ENCODE results near the gene ATP6V0A1. TPM values are rescaled to one million over a fixed set of nuclear protein-coding genes. Genes with fewer than 3 reads are reported as not detected.
"Not testable (repeated sequence)": the region's sequence is repeated elsewhere in the genome, so short reads cannot be mapped to it uniquely, and the experiment has no call there.

Gene ATP6V0A1
- total RNA-seq, 1 donor from 2014 or later = 40.4 TPM

- Histone ChIP-seq H3K27me3 (no peaks in the 10 kb centered on the region), H3K4me2 (no peak overlapping the region), H4K20me1 (ENCODE audit: low read depth) (no peaks in the 10 kb centered on the region), H3K27ac (no peak overlapping the region), H3F3A (ENCODE audit: low read depth) (peaks cover 14% of the 10 kb centered on the region), H3K9me3 (ENCODE audit: low read depth) (no peaks in the 10 kb centered on the region), H3K79me2 (ENCODE audit: low read depth) (no peaks in the 10 kb centered on the region), H3K9ac (no peak overlapping the region), H3K4me1 (peaks cover 11% of the 10 kb centered on the region), H3K36me3 (no peaks in the 10 kb centered on the region), H3K4me3 (no peak overlapping the region), H2AFZ (replicated peaks) (no peak overlapping the region)
- Mint-ChIP-seq H3K4me1 (peaks cover 5% of the 10 kb centered on the region), H3K27me3 (ENCODE audit: insufficient read depth, low read depth) (peaks cover 8% of the 10 kb centered on the region), H3K27ac (no peak overlapping the region), H3K9me3 (no peaks in the 10 kb centered on the region), H3K36me3 (no peaks in the 10 kb centered on the region), H3K4me3 (no peak overlapping the region)
- DNase-seq (ENCODE audit: low spot score) = no peak
- TF ChIP-seq EZH2phosphoT487 (IDR thresholded peaks at IDR 0.05) = no peak
- no peak for TF ChIP-seq EZH2 (IDR thresholded peaks at IDR 0.05)
- no peak for TF ChIP-seq CTCF (IDR thresholded peaks at IDR 0.05)
Measured at GRCh38 chr17:42414704-42415409, 43.8 kb upstream of the ATP6V0A1 start.

DNA sequence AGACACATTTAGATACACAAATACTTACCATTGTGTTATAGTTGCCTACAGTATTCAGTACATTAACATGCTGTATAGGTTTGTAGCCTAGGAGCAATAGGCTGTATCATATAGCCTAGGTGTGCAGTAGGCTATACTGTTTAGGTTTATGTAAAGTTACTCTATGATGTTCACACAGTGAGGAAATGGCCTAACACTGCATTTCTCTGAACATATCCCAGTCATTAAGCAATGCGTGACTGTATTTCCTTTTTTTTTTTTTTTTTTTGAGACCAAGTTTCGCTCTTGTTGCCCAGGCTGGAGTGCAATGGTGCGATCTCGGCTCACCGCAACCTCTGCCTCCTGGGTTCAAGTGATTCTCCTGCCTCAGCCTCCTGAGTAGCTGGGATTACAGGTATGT, 40.7 kb upstream of the ATP6V0A1 start:
- not testable (repeated sequence) for H3K4me3 ChIP-seq; H3K36me3 ChIP-seq; H3K4me2 ChIP-seq; H3K4me3 Mint-ChIP-seq; H3K79me2 ChIP-seq (ENCODE audit: low read depth); H3K27ac Mint-ChIP-seq; H3K9me3 ChIP-seq (ENCODE audit: low read depth); H4K20me1 ChIP-seq (ENCODE audit: low read depth); DNase-seq (ENCODE audit: low spot score); H3K9me3 Mint-ChIP-seq; H2AFZ ChIP-seq (replicated peaks); H3K27ac ChIP-seq; H3K9ac ChIP-seq; H3K36me3 Mint-ChIP-seq
- H3K27me3 ChIP-seq = peaks cover 30% of the 10 kb centered on the region
- peaks cover 33% of the 10 kb centered on the region for H3F3A ChIP-seq (ENCODE audit: low read depth)
- H3K27me3 Mint-ChIP-seq (ENCODE audit: insufficient read depth, low read depth) = peaks cover 27% of the 10 kb centered on the region
- H3K4me1 Mint-ChIP-seq = peaks cover 20% of the 10 kb centered on the region
- H3K4me1 ChIP-seq = peaks cover 21% of the 10 kb centered on the region

GRCh38 chr17:42421136-42421506, 37.6 kb upstream of the ATP6V0A1 start:
- peaks cover 38% of the 10 kb centered on the region for H3K27me3 Mint-ChIP-seq (ENCODE audit: insufficient read depth, low read depth)
- no peaks in the 10 kb centered on the region for H3K79me2 ChIP-seq (ENCODE audit: low read depth)
- H3K36me3 ChIP-seq = no peaks in the 10 kb centered on the region
- H3K4me1 ChIP-seq = peaks cover 15% of the 10 kb centered on the region
- H3K4me2 ChIP-seq = peak overlapping the region; percentile 97
- peak overlapping the region; percentile 85 for H3K4me3 Mint-ChIP-seq
- no peak overlapping the region for H3K27ac ChIP-seq
- H3K4me3 ChIP-seq = peak overlapping the region; percentile 65
- H3K36me3 Mint-ChIP-seq = no peaks in the 10 kb centered on the region
- no peak for DNase-seq (ENCODE audit: low spot score)
- peaks cover 6% of the 10 kb centered on the region for H4K20me1 ChIP-seq (ENCODE audit: low read depth)
- no peak for TF ChIP-seq CTCF (IDR thresholded peaks at IDR 0.05)
- no peak for TF ChIP-seq EZH2 (IDR thresholded peaks at IDR 0.05)
- no peak for TF ChIP-seq EZH2phosphoT487 (IDR thresholded peaks at IDR 0.05)
- H3K9ac ChIP-seq = no peak overlapping the region
- peak overlapping the region; percentile 35 for H2AFZ ChIP-seq (replicated peaks)
- H3K27ac Mint-ChIP-seq = peak overlapping the region; percentile 54
- H3K4me1 Mint-ChIP-seq = peaks cover 23% of the 10 kb centered on the region
- H3K27me3 ChIP-seq = peaks cover 42% of the 10 kb centered on the region
- peaks cover 40% of the 10 kb centered on the region for H3F3A ChIP-seq (ENCODE audit: low read depth)
- no peaks in the 10 kb centered on the region for H3K9me3 ChIP-seq (ENCODE audit: low read depth)
- no peaks in the 10 kb centered on the region for H3K9me3 Mint-ChIP-seq

Data from neural progenitor cell (in vitro differentiated cells).